Measurements from ENCODE around the gene HYCC2.
"Not testable (repeated sequence)": the region's sequence is repeated elsewhere in the genome, so short reads cannot be mapped to it uniquely, and the experiment has no call there.

The HYCC2 gene

GRCh38 chr2:201070948-201071478 lies 458 bp downstream of the HYCC2 start:
- no peak for DNase-seq

GRCh38 chr2:201064797-201065329 lies 6.6 kb downstream of the HYCC2 start:
- DNase-seq = no peak

- DNase-seq = not testable (repeated sequence)
Observed at GRCh38 chr2:201063516-201063915, 8.0 kb downstream of the HYCC2 start.

GRCh38 chr2:201059961-201060755 lies 11.3 kb downstream of the HYCC2 start:
- no peak for DNase-seq

GRCh38 chr2:201058914-201059313 lies 12.6 kb downstream of the HYCC2 start:
- no peak for DNase-seq

- no peak for DNase-seq
Observed at GRCh38 chr2:201057715-201058248, 13.7 kb downstream of the HYCC2 start.

GRCh38 chr2:201057087-201057521 lies 14.4 kb downstream of the HYCC2 start:
- DNase-seq = no peak

GRCh38 chr2:201049455-201049854 lies 22.0 kb downstream of the HYCC2 start:
- DNase-seq = no peak

GRCh38 chr2:201046881-201047280 lies 24.6 kb downstream of the HYCC2 start:
- DNase-seq = no peak

DNA sequence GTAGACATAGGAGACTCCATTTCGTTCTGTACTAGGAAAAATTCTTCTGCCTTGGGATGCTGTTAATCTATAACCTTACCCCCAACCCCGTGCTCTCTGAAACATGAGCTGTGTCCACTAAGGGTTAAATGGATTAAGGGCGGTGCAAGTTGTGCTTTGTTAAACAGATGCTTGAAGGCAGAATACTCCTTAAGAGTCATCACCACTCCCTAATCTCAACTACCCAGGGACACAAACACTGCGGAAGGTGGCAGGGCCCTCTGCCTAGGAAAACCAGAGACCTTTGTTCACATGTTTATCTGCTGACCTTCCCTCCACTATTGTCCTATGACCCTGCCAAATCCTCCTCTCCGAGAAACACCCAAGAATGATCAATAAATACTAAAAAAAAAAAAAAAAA lies 28.4 kb downstream of the HYCC2 start:
- not testable (repeated sequence) for DNase-seq

- DNase-seq = not testable (repeated sequence)
Observed at GRCh38 chr2:201042451-201042850, 29.0 kb downstream of the HYCC2 start.

- no peak for DNase-seq
Observed at GRCh38 chr2:201040867-201041628, 30.4 kb downstream of the HYCC2 start.

DNA sequence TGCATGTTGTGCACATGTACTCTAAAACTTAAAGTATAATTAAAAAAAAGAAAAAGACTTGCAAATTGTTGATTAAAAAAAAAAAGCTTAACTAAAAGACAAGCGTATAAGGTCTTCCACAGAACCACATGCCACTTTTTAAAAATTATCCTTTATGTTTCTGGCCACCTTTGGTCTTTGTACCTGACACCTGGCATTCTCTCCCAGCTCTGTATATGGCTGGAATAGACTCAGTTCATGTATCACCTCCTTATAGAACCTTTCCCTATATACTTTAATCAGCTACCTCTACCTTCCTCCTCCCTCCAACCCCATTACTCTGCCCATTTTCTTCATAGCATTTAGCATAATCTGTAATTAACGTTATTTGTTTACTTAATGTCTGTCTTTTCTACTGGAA lies 32.6 kb downstream of the HYCC2 start:
- no peak for DNase-seq

DNA sequence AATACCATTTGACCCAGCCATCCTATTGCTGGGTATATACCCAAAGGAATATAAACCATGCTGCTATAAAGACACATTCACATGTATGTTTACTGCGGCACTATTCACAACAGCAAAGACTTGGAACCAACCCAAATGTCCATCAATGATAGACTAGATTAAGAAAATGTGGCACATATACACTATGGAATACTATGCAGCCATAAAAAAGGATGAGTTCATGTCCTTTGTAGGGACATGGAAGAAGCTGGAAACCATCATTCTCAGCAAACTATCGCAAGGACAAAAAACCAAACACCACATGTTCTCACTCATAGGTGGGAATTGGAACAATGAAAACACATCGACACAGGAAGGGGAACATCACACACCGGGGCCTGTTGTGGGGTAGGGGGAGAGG lies 33.1 kb downstream of the HYCC2 start:
- DNase-seq = not testable (repeated sequence)

GRCh38 chr2:201034355-201034754 lies 37.1 kb downstream of the HYCC2 start:
- DNase-seq = not testable (repeated sequence)

- no peak for DNase-seq
Observed at GRCh38 chr2:201024518-201024917, 47.0 kb downstream of the HYCC2 start.

DNA sequence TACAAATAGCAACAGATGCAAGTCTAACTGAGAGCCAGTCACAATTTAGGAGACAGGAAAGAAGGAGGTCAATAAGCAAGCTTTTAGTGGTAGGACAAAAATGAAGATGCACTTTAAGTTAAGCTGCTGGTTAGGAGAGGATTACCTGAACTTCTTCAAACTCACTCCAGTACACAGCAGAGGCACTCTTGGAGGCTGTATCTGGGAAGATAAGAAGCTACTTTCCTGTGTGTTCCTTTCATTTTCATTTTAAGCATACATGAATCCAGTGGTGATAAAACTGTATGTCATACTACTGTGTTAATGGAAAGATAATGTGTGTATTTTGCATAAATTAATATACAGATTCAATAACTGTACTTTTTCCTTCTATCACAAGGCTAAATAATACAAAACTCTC lies 49.6 kb downstream of the HYCC2 start:
- no peak for DNase-seq
